Mesendoderm (in vitro differentiated cells): ENCODE measurements around the gene AGAP1.

Source experiments
- DNase-seq: peaks from one replicate; pipeline ENCODE4 v3.0.0; 2013
- H2AK5ac ChIP-seq: 2 replicates; pipeline ENCODE4 v1.6.1; 2013; ENCODE audit warnings: low read length, inconsistent platforms
- H2BK120ac ChIP-seq: 2 replicates; pipeline ENCODE4 v1.6.1; 2013; ENCODE audit warnings: low read depth, mild to moderate bottlenecking, low read length, moderate library complexity, mixed read lengths
- H2BK15ac ChIP-seq: replicated peaks from 2 replicates; pipeline ENCODE4 v1.6.1; 2013; ENCODE audit warnings: low read depth, mild to moderate bottlenecking, moderate library complexity
- H2BK5ac ChIP-seq: 2 replicates; pipeline ENCODE4 v1.6.1; 2013; ENCODE audit warnings: low read length, inconsistent platforms
- H3K18ac ChIP-seq: 2 replicates; pipeline ENCODE4 v1.6.1; 2013; ENCODE audit warnings: mild to moderate bottlenecking, low read length, mixed read lengths
- H3K23ac ChIP-seq: one replicate; pipeline ENCODE4 v1.6.1; 2013; ENCODE audit warnings: low read length
- H3K27ac ChIP-seq: 2 replicates; pipeline ENCODE4 v1.5.1; 2013; ENCODE audit warnings: low read depth, mild to moderate bottlenecking, inconsistent platforms, low read length, moderate library complexity
- H3K27me3 ChIP-seq: 2 replicates; pipeline ENCODE4 v1.6.1; 2013; ENCODE audit warnings: low read length, control low read depth, mild to moderate bottlenecking, inconsistent platforms; ENCODE audit not compliant: insufficient read depth, poor library complexity
- H3K36me3 ChIP-seq: 2 replicates; pipeline ENCODE4 v1.6.1; 2013; ENCODE audit warnings: low read length, inconsistent platforms; ENCODE audit not compliant: control insufficient read depth, insufficient read depth
- H3K4ac ChIP-seq: one replicate; pipeline ENCODE4 v1.6.1; 2013; ENCODE audit warnings: low read depth, mild to moderate bottlenecking, low read length, moderate library complexity
- H3K4me1 ChIP-seq: 2 replicates; pipeline ENCODE4 v1.6.1; 2013; ENCODE audit warnings: low read depth, low read length, inconsistent platforms; ENCODE audit not compliant: control insufficient read depth
- H3K4me2 ChIP-seq: 2 replicates; pipeline ENCODE4 v1.6.1; 2013; ENCODE audit warnings: low read length
- H3K4me3 ChIP-seq: 2 replicates; pipeline ENCODE4 v1.5.1; 2013; ENCODE audit warnings: mild to moderate bottlenecking, low read length
- H3K56ac ChIP-seq: one replicate; pipeline ENCODE4 v1.6.1; 2013; ENCODE audit warnings: low read length
- H3K79me1 ChIP-seq: 2 replicates; pipeline ENCODE4 v1.6.1; 2013; ENCODE audit warnings: low read length, inconsistent platforms
- H3K79me2 ChIP-seq: 2 replicates; pipeline ENCODE4 v1.6.1; 2013; ENCODE audit warnings: mild to moderate bottlenecking, low read length; ENCODE audit not compliant: control insufficient read depth, insufficient read depth
- H3K9ac ChIP-seq: 2 replicates; pipeline ENCODE4 v1.6.1; 2013; ENCODE audit warnings: low read length, inconsistent platforms
- H4K5ac ChIP-seq: one replicate; pipeline ENCODE4 v1.6.1; 2013; ENCODE audit warnings: low read length
- H4K8ac ChIP-seq: one replicate; pipeline ENCODE4 v1.6.1; 2013; ENCODE audit warnings: low read depth, mild to moderate bottlenecking, control low read depth, low read length, moderate library complexity
- WGBS: extraction: QIAGEN DNeasy Blood & Tissue Kit; methylation state at CpG from one replicate; pipeline ENCODE4 v1.1.7; 2013; ENCODE audit warnings: low lambda C conversion rate, missing lambda C conversion rate; ENCODE audit not compliant: insufficient coverage; ENCODE audit errors: extremely low coverage; 5-methylcytosine and 5-hydroxymethylcytosine counted together

Gene AGAP1

GRCh38 chr2:235839226-235839625 is 345.4 kb downstream of the AGAP1 start:
- Histone ChIP-seq H2BK5ac (no peak overlapping the region), H4K8ac (no peak overlapping the region), H3K4ac (no peak overlapping the region), H3K79me2 (no peaks in the 10 kb centered on the region), H3K4me3 (no peak overlapping the region), H3K27me3 (no peaks in the 10 kb centered on the region), H3K23ac (no peak overlapping the region), H3K27ac (no peak overlapping the region), H2BK120ac (no peak overlapping the region), H3K18ac (no peak overlapping the region), H2AK5ac (no peak overlapping the region), H3K36me3 (no peaks in the 10 kb centered on the region), H2BK15ac (no peak overlapping the region), H4K5ac (no peak overlapping the region), H3K56ac (no peak overlapping the region), H3K79me1 (no peaks in the 10 kb centered on the region), H3K4me2 (no peak overlapping the region), H3K9ac (no peak overlapping the region), H3K4me1 (no peaks in the 10 kb centered on the region)
- no CpG with 5 or more reads among the region's 11 CpGs for WGBS
- no peak for DNase-seq

- no CpG with 5 or more reads among the region's 4 CpGs for WGBS
- Histone ChIP-seq H2BK120ac (no peak overlapping the region), H2BK15ac (no peak overlapping the region), H4K5ac (no peak overlapping the region), H3K18ac (no peak overlapping the region), H3K27me3 (no peaks in the 10 kb centered on the region), H3K79me2 (no peaks in the 10 kb centered on the region), H3K36me3 (no peaks in the 10 kb centered on the region), H3K4me2 (no peak overlapping the region), H3K79me1 (no peaks in the 10 kb centered on the region), H3K4ac (no peak overlapping the region), H3K4me1 (no peaks in the 10 kb centered on the region), H3K56ac (no peak overlapping the region), H4K8ac (no peak overlapping the region), H2BK5ac (no peak overlapping the region), H2AK5ac (no peak overlapping the region), H3K27ac (no peak overlapping the region), H3K4me3 (no peak overlapping the region), H3K9ac (no peak overlapping the region), H3K23ac (no peak overlapping the region)
- no peak for DNase-seq
Measured at GRCh38 chr2:235839974-235840373, 346.1 kb downstream of the AGAP1 start.

- no peak for DNase-seq
- Histone ChIP-seq H3K18ac (no peak overlapping the region), H2BK15ac (no peak overlapping the region), H3K23ac (no peak overlapping the region), H3K4me1 (no peaks in the 10 kb centered on the region), H3K4me3 (no peak overlapping the region), H3K56ac (no peak overlapping the region), H3K4me2 (no peak overlapping the region), H3K36me3 (no peaks in the 10 kb centered on the region), H4K8ac (no peak overlapping the region), H3K4ac (no peak overlapping the region), H2BK5ac (no peak overlapping the region), H3K9ac (no peak overlapping the region), H3K79me1 (no peaks in the 10 kb centered on the region), H4K5ac (no peak overlapping the region), H3K27me3 (no peaks in the 10 kb centered on the region), H2AK5ac (no peak overlapping the region), H2BK120ac (no peak overlapping the region), H3K79me2 (no peaks in the 10 kb centered on the region), H3K27ac (no peak overlapping the region)
- no CpG with 5 or more reads among the region's 13 CpGs for WGBS
Measured at GRCh38 chr2:235841863-235842262, 348.0 kb downstream of the AGAP1 start.

- Histone ChIP-seq H3K79me1 (no peaks in the 10 kb centered on the region), H3K27ac (no peak overlapping the region), H2AK5ac (no peak overlapping the region), H2BK5ac (no peak overlapping the region), H3K56ac (no peak overlapping the region), H3K18ac (no peak overlapping the region), H3K4me3 (no peak overlapping the region), H3K9ac (no peak overlapping the region), H3K79me2 (no peaks in the 10 kb centered on the region), H3K4me1 (no peaks in the 10 kb centered on the region), H3K23ac (no peak overlapping the region), H2BK120ac (no peak overlapping the region), H4K8ac (no peak overlapping the region), H3K36me3 (no peaks in the 10 kb centered on the region), H3K4ac (no peak overlapping the region), H2BK15ac (no peak overlapping the region), H3K4me2 (no peak overlapping the region), H3K27me3 (no peaks in the 10 kb centered on the region), H4K5ac (no peak overlapping the region)
- no peak for DNase-seq
- no CpG with 5 or more reads among the region's 13 CpGs for WGBS
Measured at GRCh38 chr2:235842941-235843340, 349.1 kb downstream of the AGAP1 start.

- H2BK120ac ChIP-seq = no peak overlapping the region
- no peak overlapping the region for H2AK5ac ChIP-seq
- no peak for DNase-seq
- no peak overlapping the region for H3K4me2 ChIP-seq
- no peaks in the 10 kb centered on the region for H3K4me1 ChIP-seq
- no peak overlapping the region for H3K9ac ChIP-seq
- no peak overlapping the region for H4K5ac ChIP-seq
- WGBS = no CpG with 5 or more reads among the region's 12 CpGs
- no peak overlapping the region for H3K4ac ChIP-seq
- H3K36me3 ChIP-seq = no peaks in the 10 kb centered on the region
- H3K79me2 ChIP-seq = no peaks in the 10 kb centered on the region
- no peak overlapping the region for H3K23ac ChIP-seq
- H3K27me3 ChIP-seq = no peaks in the 10 kb centered on the region
- H3K56ac ChIP-seq = no peak overlapping the region
- no peak overlapping the region for H3K4me3 ChIP-seq
- H2BK15ac ChIP-seq = no peak overlapping the region
- no peak overlapping the region for H3K18ac ChIP-seq
- H3K27ac ChIP-seq = no peak overlapping the region
- no peak overlapping the region for H2BK5ac ChIP-seq
- no peaks in the 10 kb centered on the region for H3K79me1 ChIP-seq
- no peak overlapping the region for H4K8ac ChIP-seq
Measured at GRCh38 chr2:235843591-235844395, 349.9 kb downstream of the AGAP1 start.

- Histone ChIP-seq H3K18ac (no peak overlapping the region), H3K23ac (no peak overlapping the region), H3K56ac (no peak overlapping the region), H4K5ac (no peak overlapping the region), H2AK5ac (no peak overlapping the region), H4K8ac (no peak overlapping the region), H2BK5ac (no peak overlapping the region), H3K79me2 (no peaks in the 10 kb centered on the region), H3K36me3 (no peaks in the 10 kb centered on the region), H3K9ac (no peak overlapping the region), H2BK15ac (no peak overlapping the region), H3K4me2 (no peak overlapping the region), H3K27ac (no peak overlapping the region), H3K4me1 (no peaks in the 10 kb centered on the region), H3K79me1 (no peaks in the 10 kb centered on the region), H3K27me3 (no peaks in the 10 kb centered on the region), H3K4ac (no peak overlapping the region), H2BK120ac (no peak overlapping the region), H3K4me3 (no peak overlapping the region)
- no peak for DNase-seq
- WGBS = no CpG with 5 or more reads among the region's 8 CpGs
Measured at GRCh38 chr2:235844561-235844960, 350.7 kb downstream of the AGAP1 start.
